Tibial artery (tissue), 4 donors: ENCODE results near the gene GLIS1.

Experiments
- DNase-seq, 2 donors: peaks; one replicate each; pipeline ENCODE4 v3.0.0-alpha.2; 2019
- H3K27ac ChIP-seq, 2 donors: fragments of 200-600 bp; sonication (generic) in 1 of 2; 1 replicate in 1 of 2; 2 replicates in 1 of 2; pipeline ENCODE4 v1.5.1; 2018 to 2019; ENCODE audit warnings: mild to moderate bottlenecking in 1 of 2
- H3K27me3 ChIP-seq, 2 donors: fragments of 200-600 bp; sonication (generic) in 1 of 2; one replicate each; pipeline versions ENCODE4 v1.5.1 to v1.6.0; 2016 to 2019
- H3K36me3 ChIP-seq, 3 donors: fragments of 200-600 bp; sonication (generic) in 2 of 3; one replicate each; pipeline ENCODE4 v1.5.1; 2016 to 2019; ENCODE audit warnings: mild to moderate bottlenecking in 2 of 3
- H3K4me1 ChIP-seq, 4 donors: fragments of 200-600 bp; sonication (generic) in 2 of 4; 1 replicate in 3 of 4; 2 replicates in 1 of 4; pipeline ENCODE4 v1.5.1; 2016 to 2019
- H3K4me3 ChIP-seq, 2 donors: fragments of 200-600 bp; sonication (generic) in 1 of 2; 1 replicate in 1 of 2; 2 replicates in 1 of 2; pipeline ENCODE4 v1.5.1; 2018 to 2019; ENCODE audit warnings: mild to moderate bottlenecking in 2 of 2
- H3K9me3 ChIP-seq, 3 donors: fragments of 200-600 bp; sonication (generic) in 1 of 3; one replicate each; pipeline ENCODE4 v1.5.1; 2016 to 2019
- intact Hi-C: fragments of 100-400 bp; cut with DNase I; formaldehyde crosslinking; loops from one replicate; pipeline ENCODE4 v1.15.0; 2023; ENCODE audit warnings: low total_unique reads
- TF ChIP-seq, protein P1 (sequence below), 2 experiments: fragments of 200-600 bp in 1 of 2; fragments of 450-650 bp in 1 of 2; IDR thresholded peaks; one replicate each; pipeline ENCODE4 v1.5.1; 2017 to 2019; ENCODE audit warnings: antibody characterized with exemption in 2 of 2, mild to moderate bottlenecking in 1 of 2, moderate library complexity in 1 of 2

GLIS1 gene

DNA sequence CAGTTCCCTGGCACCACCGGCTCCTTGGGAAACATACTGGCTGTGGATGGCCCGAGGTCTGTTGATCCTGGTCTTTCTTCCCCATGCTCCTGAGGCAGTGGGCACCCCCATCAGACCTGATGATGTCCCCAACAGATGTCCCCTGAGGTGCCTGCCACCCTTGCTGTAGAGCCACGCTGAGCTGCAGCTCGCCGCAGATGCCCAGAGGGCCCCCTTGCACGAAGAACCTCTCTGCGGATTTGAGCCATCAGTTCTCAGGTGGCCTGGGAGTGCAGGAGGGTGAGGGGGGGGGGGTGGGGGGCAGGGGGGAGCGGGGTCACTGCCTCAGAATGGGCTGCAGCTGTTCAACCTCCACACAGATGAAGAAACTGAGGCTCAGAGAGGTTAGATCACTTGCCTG lies 60.9 kb downstream of the GLIS1 start:
- Histone ChIP-seq H3K36me3 (no peaks in the 10 kb centered on the region), H3K27me3 (peaks cover 0 to 35% of the 10 kb centered on the region in 2 donors), H3K27ac (no peak overlapping the region), H3K9me3 (no peaks in the 10 kb centered on the region), H3K4me3 (no peak overlapping the region), H3K4me1 (peaks cover 0 to 8% (median 0%) of the 10 kb centered on the region in 4 donors)
- intact Hi-C loops = loop anchor here (2.0 to 10.0 kb wide), 2 partner anchors 57 to 193 kb away; no protein-coding TSS in a partner anchor
- no peak for DNase-seq
- TF ChIP-seq, protein P1, sequence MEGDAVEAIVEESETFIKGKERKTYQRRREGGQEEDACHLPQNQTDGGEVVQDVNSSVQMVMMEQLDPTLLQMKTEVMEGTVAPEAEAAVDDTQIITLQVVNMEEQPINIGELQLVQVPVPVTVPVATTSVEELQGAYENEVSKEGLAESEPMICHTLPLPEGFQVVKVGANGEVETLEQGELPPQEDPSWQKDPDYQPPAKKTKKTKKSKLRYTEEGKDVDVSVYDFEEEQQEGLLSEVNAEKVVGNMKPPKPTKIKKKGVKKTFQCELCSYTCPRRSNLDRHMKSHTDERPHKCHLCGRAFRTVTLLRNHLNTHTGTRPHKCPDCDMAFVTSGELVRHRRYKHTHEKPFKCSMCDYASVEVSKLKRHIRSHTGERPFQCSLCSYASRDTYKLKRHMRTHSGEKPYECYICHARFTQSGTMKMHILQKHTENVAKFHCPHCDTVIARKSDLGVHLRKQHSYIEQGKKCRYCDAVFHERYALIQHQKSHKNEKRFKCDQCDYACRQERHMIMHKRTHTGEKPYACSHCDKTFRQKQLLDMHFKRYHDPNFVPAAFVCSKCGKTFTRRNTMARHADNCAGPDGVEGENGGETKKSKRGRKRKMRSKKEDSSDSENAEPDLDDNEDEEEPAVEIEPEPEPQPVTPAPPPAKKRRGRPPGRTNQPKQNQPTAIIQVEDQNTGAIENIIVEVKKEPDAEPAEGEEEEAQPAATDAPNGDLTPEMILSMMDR (IDR thresholded peaks at IDR 0.05) = no peak

DNA sequence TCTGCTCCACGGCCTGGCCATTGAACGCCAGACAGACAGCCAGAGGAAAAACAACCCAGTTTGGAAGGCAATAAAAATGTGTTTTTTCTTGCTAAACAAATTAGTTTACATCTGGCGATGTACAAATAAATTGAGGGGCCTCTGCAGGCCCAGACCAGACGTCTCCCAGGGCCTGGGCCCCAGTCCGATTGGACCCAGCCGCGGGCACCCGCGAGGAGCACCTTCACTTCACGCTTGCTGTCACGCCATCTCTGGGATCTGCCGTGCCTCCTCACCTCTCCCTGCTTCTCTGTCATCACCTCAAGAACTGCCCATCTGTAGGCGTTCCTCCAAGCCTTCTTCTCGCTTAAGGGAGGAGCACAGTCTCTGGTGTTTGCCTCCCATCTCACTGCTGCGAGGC lies 61.5 kb downstream of the GLIS1 start:
- intact Hi-C loops = loop anchor here (10.0 kb wide), 1 partner anchor 193 kb away; no protein-coding TSS in a partner anchor
- H3K27me3 ChIP-seq = peaks cover 0 to 29% of the 10 kb centered on the region in 2 donors
- H3K4me3 ChIP-seq = no peak overlapping the region
- peaks cover 0 to 8% (median 0%) of the 10 kb centered on the region in 4 donors for H3K4me1 ChIP-seq
- no peak for DNase-seq
- no peaks in the 10 kb centered on the region for H3K9me3 ChIP-seq
- no peaks in the 10 kb centered on the region for H3K36me3 ChIP-seq
- TF ChIP-seq, protein P1 (IDR thresholded peaks at IDR 0.05) = no peak
- H3K27ac ChIP-seq = no peak overlapping the region

DNA sequence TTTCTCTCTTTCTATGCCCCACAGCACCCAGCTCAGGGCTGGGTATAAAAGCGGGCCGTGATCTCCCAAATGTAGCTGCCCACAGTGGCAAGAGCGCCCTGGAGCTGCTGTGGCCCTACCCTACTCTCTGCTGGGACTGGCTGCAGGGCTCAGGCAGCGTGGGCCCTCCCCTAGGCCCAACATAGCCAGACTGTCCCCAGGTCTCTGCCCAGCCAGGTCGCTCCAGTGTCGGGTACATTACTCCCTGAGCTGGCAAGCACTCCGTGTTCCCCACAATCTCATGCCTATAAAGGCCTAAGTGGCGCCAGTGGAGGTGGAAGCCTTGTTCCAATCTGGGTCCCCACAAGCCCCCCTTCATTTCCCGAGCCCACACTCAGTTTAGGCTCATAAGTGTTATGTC lies 66.2 kb downstream of the GLIS1 start:
- no peak for DNase-seq
- Histone ChIP-seq H3K4me1 (no peaks in the 10 kb centered on the region), H3K9me3 (no peaks in the 10 kb centered on the region), H3K36me3 (no peaks in the 10 kb centered on the region), H3K27ac (no peak overlapping the region), H3K27me3 (peaks cover 0 to 10% of the 10 kb centered on the region in 2 donors), H3K4me3 (no peak overlapping the region)
- intact Hi-C loops = loop anchor here (10.0 kb wide), 1 partner anchor 188 kb away; no protein-coding TSS in a partner anchor
- TF ChIP-seq, protein P1 (IDR thresholded peaks at IDR 0.05) = no peak

DNA sequence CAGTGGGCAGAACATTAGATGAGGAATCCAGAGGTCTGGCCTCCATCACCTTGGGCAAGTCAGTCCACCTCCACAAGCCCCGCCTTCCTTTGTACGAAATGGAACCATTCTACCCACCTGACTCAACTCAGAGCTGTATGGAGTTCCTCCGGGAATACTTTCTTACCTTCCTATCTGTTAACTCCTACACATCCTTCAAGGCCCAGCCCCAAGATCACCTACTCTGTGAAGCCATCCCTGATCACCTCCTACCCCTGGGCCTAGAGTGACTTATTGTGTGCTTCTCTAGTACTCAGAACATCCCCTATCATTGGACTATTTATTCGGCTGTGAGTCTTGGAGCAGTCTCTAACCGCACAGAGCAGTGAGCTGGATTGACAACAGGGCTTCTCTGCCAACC lies 66.7 kb downstream of the GLIS1 start:
- TF ChIP-seq, protein P1 (IDR thresholded peaks at IDR 0.05) = no peak
- no peaks in the 10 kb centered on the region for H3K4me1 ChIP-seq
- no peak for DNase-seq
- H3K27ac ChIP-seq = no peak overlapping the region
- no peak overlapping the region for H3K4me3 ChIP-seq
- H3K9me3 ChIP-seq = no peaks in the 10 kb centered on the region
- H3K27me3 ChIP-seq = peaks cover 0 to 10% of the 10 kb centered on the region in 2 donors
- H3K36me3 ChIP-seq = no peaks in the 10 kb centered on the region
- intact Hi-C loops = loop anchor here (10.0 kb wide), 1 partner anchor 187 kb away; no protein-coding TSS in a partner anchor

DNA sequence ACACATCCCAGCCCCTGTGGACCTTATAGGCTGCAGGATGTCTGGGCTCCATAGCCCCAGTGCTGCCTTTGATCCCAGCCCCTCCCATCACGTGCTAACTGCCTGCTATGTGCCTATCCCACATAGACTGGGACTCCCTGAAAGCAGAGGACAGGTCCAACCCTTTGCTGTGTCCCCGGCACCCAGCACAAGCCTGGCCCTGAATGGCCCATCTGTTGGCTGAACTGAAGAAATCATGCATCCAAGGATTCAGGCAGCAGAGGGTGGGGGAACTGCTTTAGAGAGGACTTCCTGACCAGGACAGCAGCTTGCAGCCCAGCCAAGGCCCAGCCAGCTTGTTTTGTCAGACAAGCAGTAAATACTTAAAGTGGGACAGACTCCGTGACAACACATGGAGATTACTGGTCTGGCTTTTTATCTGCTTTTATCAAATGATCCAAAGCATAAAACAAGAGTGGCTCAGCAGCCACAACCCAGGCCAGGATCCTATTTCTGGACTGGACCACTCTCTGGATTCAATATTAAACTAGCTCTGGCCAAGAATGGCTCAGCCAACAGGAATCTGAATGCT lies 69.3 kb downstream of the GLIS1 start:
- no peak for DNase-seq
- peaks cover 0 to 1% of the 10 kb centered on the region in 2 donors for H3K27me3 ChIP-seq
- H3K9me3 ChIP-seq = no peaks in the 10 kb centered on the region
- no peak overlapping the region for H3K27ac ChIP-seq
- no peaks in the 10 kb centered on the region for H3K4me1 ChIP-seq
- no peaks in the 10 kb centered on the region for H3K36me3 ChIP-seq
- TF ChIP-seq, protein P1 (IDR thresholded peaks at IDR 0.05) = no peak
- intact Hi-C loops = loop anchor here (10.0 kb wide), 1 partner anchor 185 kb away; no protein-coding TSS in a partner anchor
- no peak overlapping the region for H3K4me3 ChIP-seq
